ENCODE data around the gene SCFD2. TPM values are rescaled to one million over a fixed set of nuclear protein-coding genes. Genes with fewer than 3 reads are reported as not detected.
"Not testable (repeated sequence)": the region's sequence is repeated elsewhere in the genome, so short reads cannot be mapped to it uniquely, and the experiment has no call there.

Gene SCFD2
- 10 to 100 TPM; 22.8 to 33.8 (median 25.0) TPM for total RNA-seq

DNA sequence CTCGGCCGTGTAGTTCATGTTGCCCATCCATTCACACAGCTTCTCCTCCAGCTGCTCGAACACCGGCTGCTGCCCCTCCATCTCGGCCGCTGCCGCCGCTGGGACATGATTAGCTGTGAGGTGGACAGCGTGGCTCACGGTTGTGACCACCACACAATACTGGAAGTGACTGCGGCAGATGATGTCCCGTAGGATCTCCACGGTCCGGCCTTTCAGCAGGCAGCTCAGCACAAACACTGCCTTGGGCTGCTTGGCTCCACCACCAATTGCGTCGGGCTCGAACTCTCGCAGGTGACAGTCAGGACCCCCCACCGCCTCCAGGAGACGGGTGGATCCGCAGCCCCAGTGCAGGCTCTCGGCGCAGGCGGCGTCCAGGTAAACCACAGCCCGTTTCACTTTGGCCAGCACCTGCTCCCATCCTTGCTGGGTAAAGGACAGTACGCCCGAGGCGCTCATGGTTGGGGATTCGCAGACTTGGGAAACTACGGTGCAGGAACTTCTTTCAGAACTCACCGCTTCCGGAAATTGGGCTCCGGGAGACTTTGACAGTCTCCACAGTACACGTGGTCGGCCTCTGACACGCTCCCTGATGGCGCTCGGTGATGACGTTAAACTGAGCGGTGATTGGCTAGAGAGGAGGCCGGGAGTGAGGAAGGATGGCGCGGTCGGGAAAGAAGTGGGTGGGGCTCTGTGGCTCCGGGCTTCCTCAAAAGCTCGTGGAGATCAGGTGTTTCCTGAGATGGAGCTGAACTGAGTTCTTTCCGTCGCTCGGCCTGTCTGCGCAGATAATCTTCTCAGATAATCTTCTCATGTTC is at the start of gene SCFD2:
Gene SCFD2, minus strand, starts transcription at position 576 of the 815 bp plus-strand sequence.
- intact Hi-C loops (cut with DNase I; ENCODE audit: low total_unique reads), result no loop called here
- Histone ChIP-seq H3K27me3 (no peaks in the 10 kb centered on the region), H3K36me3 (no peaks in the 10 kb centered on the region), H3K27ac (peak within 1 kb of the TSS; percentile 50 to 68), H3K9me3 (no peaks in the 10 kb centered on the region), H3K4me1 (peaks cover 0 to 9% of the 10 kb centered on the region in 2 donors), H3K4me3 (peak within 1 kb of the TSS; percentile 65 to 91 (median 87))
- DNase-seq (ENCODE audit: low spot score in 2 of 2), result peak; percentile 97 to 98
- TF ChIP-seq POLR2A (IDR thresholded peaks at IDR 0.05) (no peak), POLR2AphosphoS5 (IDR thresholded peaks at IDR 0.05) (peak; percentile 65 to 81 (median 71))
- TF ChIP-seq, protein P1, sequence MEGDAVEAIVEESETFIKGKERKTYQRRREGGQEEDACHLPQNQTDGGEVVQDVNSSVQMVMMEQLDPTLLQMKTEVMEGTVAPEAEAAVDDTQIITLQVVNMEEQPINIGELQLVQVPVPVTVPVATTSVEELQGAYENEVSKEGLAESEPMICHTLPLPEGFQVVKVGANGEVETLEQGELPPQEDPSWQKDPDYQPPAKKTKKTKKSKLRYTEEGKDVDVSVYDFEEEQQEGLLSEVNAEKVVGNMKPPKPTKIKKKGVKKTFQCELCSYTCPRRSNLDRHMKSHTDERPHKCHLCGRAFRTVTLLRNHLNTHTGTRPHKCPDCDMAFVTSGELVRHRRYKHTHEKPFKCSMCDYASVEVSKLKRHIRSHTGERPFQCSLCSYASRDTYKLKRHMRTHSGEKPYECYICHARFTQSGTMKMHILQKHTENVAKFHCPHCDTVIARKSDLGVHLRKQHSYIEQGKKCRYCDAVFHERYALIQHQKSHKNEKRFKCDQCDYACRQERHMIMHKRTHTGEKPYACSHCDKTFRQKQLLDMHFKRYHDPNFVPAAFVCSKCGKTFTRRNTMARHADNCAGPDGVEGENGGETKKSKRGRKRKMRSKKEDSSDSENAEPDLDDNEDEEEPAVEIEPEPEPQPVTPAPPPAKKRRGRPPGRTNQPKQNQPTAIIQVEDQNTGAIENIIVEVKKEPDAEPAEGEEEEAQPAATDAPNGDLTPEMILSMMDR (IDR thresholded peaks at IDR 0.05), result no peak

DNA sequence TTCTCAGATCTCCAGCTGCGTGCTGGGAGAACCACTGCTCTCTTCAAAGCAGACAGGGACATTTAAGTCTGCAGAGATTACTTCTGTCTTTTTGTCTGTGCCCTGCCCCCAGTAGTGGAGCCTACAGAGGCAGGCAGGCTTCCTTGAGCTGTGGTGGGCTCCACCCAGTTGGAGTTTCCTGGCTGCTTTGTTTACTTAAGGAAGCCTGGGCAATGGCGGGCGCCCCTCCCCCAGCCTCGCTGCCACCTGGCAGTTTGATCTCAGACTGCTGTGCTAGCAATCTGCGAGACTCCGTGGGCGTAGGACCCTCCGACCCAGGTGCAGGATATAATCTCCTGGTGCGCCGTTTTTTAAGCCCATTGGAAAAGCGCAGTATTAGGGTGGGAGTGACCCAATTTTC is 43.6 kb upstream of the SCFD2 start:
- DNase-seq (ENCODE audit: low spot score in 2 of 2), result not testable (repeated sequence)

DNA sequence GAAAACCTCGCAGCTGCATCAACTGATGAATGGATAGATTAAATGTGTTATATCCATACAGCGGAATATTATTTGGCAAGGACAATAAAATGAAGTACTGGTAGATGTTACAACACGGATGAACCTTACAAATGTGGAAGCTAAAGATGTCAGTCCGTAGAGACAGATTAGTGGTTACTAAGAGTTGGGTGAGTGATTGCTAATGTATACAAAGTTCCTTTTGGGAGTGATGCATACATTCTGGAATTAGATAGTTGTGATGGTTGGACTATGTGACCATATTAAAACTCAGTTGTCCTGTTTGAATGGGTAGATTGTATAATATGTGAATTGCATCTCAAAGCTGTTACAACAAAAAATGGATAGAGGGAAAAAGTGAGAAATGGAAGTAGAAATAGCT is 14.4 kb upstream of the SCFD2 start:
- TF ChIP-seq POLR2AphosphoS5 (IDR thresholded peaks at IDR 0.05) (no peak), POLR2A (IDR thresholded peaks at IDR 0.05) (no peak)
- TF ChIP-seq, protein P1 (IDR thresholded peaks at IDR 0.05), result no peak

More for the DNA sequence above, 43.6 kb upstream of the SCFD2 start:
- H3K27ac ChIP-seq; H3K36me3 ChIP-seq; H3K4me3 ChIP-seq; H3K4me1 ChIP-seq; H3K9me3 ChIP-seq; intact Hi-C loops (cut with DNase I; ENCODE audit: low total_unique reads); H3K27me3 ChIP-seq: not testable (repeated sequence)

DNA sequence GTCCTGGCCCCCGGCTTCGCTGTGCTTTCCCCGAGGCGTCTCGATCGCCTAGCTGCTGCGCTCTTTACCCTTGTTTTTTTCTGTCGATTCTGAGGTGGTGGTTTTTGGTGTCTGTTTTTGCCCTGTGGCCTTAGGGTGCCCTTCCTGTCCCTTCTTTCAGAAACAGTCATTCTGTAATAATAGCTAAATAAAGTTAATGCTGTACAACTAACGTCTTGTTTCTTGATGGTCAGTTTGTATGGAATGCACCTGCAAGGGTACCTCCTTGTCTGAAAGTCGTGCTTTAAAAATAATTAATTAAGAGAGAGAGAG is 12.3 kb upstream of the SCFD2 start:
- Histone ChIP-seq H3K36me3 (no peaks in the 10 kb centered on the region), H3K9me3 (no peaks in the 10 kb centered on the region), H3K27ac (peak overlapping the region; percentile 92 to 95), H3K27me3 (no peaks in the 10 kb centered on the region), H3K4me1 (no peaks in the 10 kb centered on the region), H3K4me3 (peak overlapping the region; percentile 74 to 97 (median 83))
- no peak for DNase-seq (ENCODE audit: low spot score in 2 of 2)
- TF ChIP-seq POLR2AphosphoS5 (IDR thresholded peaks at IDR 0.05) (no peak), POLR2A (IDR thresholded peaks at IDR 0.05) (no peak)
- TF ChIP-seq, protein P1 (IDR thresholded peaks at IDR 0.05), result no peak
- intact Hi-C loops (cut with DNase I; ENCODE audit: low total_unique reads), result no loop called here

More for the DNA sequence above, 14.4 kb upstream of the SCFD2 start:
- H3K27me3 ChIP-seq, result no peaks in the 10 kb centered on the region
- H3K4me3 ChIP-seq, result no peak overlapping the region
- DNase-seq (ENCODE audit: low spot score in 2 of 2), result no peak
- intact Hi-C loops (cut with DNase I; ENCODE audit: low total_unique reads), result no loop called here
- no peak overlapping the region for H3K27ac ChIP-seq
- no peaks in the 10 kb centered on the region for H3K4me1 ChIP-seq
- H3K36me3 ChIP-seq, result no peaks in the 10 kb centered on the region
- H3K9me3 ChIP-seq, result no peaks in the 10 kb centered on the region

DNA sequence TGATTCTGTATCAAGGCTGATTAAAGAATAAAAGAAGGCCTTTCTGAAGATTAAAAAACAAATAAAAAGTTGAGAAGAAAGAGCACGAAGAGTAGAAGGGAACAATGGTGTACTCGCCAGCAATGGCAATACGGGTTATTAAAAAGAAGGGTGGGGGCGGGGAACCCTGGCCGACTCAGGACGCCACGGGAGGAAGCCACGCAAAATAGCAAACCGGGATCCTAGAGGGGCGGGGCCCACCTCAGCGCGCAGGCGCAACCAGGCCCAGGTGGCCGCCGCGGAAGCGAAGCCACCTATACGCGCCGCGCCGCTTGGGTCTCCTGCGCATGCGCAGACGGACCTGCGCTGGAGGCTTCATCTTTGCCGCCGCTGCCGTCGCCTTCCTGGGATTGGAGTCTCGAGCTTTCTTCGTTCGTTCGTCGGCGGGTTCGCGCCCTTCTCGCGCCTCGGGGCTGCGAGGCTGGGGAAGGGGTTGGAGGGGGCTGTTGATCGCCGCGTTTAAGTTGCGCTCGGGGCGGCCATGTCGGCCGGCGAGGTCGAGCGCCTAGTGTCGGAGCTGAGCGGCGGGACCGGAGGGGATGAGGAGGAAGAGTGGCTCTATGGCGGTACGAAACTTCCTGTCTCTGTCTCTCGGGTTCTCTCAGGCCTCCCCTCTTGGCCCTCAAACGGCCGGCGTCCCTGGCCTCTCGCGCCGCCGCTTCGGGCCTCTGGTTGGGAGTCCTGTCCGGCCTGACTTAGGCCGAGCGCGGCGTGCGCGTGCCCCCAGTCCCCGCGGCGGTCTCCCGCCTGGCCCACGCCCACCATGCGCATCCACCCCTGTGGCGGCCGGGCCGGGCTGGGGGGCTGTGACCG is 11.7 kb upstream of the SCFD2 start, which contains the start of gene FIP1L1:
Gene FIP1L1, plus strand, starts transcription at position 323 of the 852 bp plus-strand sequence. Its CDS starts 198 bp downstream, at position 521.
- intact Hi-C loops (cut with DNase I; ENCODE audit: low total_unique reads), result no loop called here
- peak; percentile 94 for DNase-seq (ENCODE audit: low spot score in 2 of 2)
- no peaks in the 10 kb centered on the region for H3K27me3 ChIP-seq
- no peaks in the 10 kb centered on the region for H3K9me3 ChIP-seq
- no peaks in the 10 kb centered on the region for H3K4me1 ChIP-seq
- peak within 1 kb of the TSS; percentile 92 to 95 for H3K27ac ChIP-seq
- TF ChIP-seq, protein P1 (IDR thresholded peaks at IDR 0.05), result no peak
- TF ChIP-seq POLR2AphosphoS5 (IDR thresholded peaks at IDR 0.05), result peak; percentile 78 to 95 (median 80)
- peak; percentile 78 for TF ChIP-seq POLR2A (IDR thresholded peaks at IDR 0.05)
- peak within 1 kb of the TSS; percentile 74 to 97 (median 83) for H3K4me3 ChIP-seq
- H3K36me3 ChIP-seq, result no peaks in the 10 kb centered on the region
